Measurements from ENCODE around the gene VAT1L. TPM values are rescaled to one million over a fixed set of nuclear protein-coding genes. Genes with fewer than 3 reads are reported as not detected.
"Not testable (repeated sequence)": the region's sequence is repeated elsewhere in the genome, so short reads cannot be mapped to it uniquely, and the experiment has no call there.

Gene VAT1L
- total RNA-seq, 3 donors from 2014 or later = 0.08 to 0.22 (median 0.11) TPM

DNA sequence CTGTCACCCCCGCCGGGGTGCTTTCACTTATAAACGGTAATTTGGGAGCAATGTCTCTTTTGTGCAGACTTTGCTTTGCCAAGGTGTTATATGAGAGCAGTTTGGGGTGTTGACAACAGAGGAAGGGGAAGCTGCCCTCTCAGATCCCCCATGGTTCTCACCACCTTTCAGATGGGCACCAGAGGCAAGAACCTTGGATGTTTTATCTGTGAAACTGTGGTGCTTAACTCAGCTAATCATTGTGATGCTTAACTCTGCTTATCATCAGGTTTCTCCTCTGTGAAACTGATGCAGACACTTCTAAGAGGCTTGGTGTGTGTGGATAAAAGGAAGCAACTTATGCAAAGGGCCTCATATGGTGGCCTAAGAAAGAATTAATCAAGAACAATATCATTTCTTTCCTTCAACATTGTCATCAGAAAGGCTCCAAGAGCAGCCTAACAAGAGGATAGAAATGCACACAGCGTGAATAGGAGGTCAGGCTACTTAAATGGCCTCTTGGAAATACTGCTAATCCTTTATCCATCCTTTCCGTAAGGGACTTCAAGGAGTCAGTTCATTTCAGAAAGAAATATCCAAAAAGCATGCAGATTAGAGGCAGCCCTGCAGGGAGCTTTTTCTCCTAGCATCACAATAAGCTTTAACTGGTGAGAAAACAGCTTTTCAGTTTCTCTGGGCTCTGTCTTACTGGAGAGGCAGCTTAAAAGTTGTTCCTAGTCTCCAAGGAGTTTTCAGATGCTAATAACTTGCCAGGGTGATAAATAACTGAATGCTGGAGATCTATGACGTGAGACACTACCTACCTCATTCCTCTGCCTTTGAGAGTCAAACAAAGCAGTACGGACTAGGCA, 178.9 kb downstream of the VAT1L start:
- DNase-seq (no peak), ATAC-seq (no peak)
- no peaks in the 10 kb centered on the region for H3K4me1 Mint-ChIP-seq (ENCODE audit: low read depth)
- no peaks in the 10 kb centered on the region for H3K36me3 Mint-ChIP-seq (ENCODE audit: insufficient read depth)
- no peak overlapping the region for H3K4me3 Mint-ChIP-seq
- H3K9me3 Mint-ChIP-seq = no peaks in the 10 kb centered on the region
- peaks cover 29% of the 10 kb centered on the region for H3K27me3 Mint-ChIP-seq (ENCODE audit: low read depth)

DNA sequence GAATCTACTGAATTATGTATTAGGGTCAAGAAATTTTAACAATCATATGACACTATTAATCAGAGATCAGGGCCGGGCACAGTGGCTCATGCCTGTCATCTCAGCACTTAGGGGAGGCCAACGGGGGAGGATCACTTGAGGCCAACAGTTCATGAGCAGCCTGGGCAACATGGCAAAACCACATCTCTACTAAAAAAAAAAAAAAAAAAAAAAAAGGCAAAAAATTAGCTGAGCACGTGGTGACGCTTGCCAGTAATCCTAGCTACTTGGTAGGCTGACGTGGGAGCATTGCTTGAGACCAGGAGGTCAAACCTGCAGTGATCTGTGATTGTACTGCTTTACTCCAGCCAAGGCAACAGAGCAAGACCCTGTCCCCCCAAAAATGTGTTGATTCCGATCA, 181.5 kb downstream of the VAT1L start:
- peaks cover 14% of the 10 kb centered on the region for H3K27me3 Mint-ChIP-seq (ENCODE audit: low read depth)
- no peaks in the 10 kb centered on the region for H3K4me1 Mint-ChIP-seq (ENCODE audit: low read depth)
- H3K4me3 Mint-ChIP-seq = no peak overlapping the region
- no peaks in the 10 kb centered on the region for H3K36me3 Mint-ChIP-seq (ENCODE audit: insufficient read depth)
- DNase-seq (no peak), ATAC-seq (no peak)
- H3K9me3 Mint-ChIP-seq = no peaks in the 10 kb centered on the region

DNA sequence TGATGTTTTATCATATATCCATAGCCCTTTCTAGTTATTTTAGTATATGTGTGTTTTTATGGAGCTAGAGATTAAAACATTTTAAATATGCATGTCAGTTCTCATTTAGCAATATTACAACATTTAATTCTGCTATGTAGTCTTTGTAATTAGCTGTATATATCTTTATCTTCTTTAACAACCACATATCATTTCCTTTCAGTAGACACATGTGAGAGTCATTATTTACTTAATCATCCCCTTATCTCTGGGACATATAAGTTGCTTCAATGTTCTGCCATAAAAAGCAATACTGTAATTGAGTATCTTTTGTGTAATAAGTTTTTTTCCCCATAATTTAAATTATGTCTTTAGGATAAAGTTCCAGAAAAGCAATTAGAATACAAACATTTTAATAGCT, 182.0 kb downstream of the VAT1L start:
- ATAC-seq = no peak
- Mint-ChIP-seq H3K4me3 (no peak overlapping the region), H3K27me3 (ENCODE audit: low read depth) (peaks cover 15% of the 10 kb centered on the region), H3K4me1 (ENCODE audit: low read depth) (no peaks in the 10 kb centered on the region), H3K36me3 (ENCODE audit: insufficient read depth) (no peaks in the 10 kb centered on the region), H3K9me3 (no peaks in the 10 kb centered on the region)
- DNase-seq = no peak

DNA sequence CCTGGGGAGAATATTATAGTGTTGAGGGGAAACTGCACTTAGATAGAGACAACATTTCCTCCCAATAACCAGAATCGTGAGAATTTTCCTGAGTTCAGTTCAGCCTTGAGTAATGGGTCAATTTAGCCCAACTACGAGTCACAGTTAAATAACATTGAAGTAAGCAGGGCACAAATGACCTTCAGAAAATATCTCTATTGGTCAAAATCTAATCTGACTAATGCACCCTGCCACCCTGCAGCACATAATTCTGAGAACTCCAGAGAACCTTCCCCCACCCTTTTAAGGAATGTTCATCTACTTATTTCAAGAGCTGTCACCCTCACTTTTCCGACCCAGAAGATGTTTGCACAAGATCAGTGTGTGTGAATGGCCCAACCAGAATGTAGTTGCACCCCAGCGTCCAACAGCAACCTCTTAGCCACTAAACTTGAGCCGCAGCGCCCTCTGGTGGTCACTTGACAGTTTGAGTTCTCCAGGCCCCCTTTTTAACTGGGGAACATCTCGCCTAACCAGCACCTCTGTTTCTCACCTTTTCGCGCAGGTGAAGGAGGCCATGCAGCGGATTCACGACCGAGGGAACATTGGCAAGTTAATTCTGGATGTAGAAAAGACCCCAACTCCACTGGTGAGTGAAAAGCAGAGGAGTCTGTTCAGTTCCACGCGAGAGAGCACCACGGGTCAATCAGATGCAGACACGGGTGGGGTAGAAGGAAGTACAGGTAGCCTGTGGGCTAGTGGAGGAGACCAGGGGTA, 183.1 kb downstream of the VAT1L start:
- H3K9me3 Mint-ChIP-seq = no peaks in the 10 kb centered on the region
- ATAC-seq (peak; percentile 52 to 60), DNase-seq (peak; percentile 66)
- H3K4me3 Mint-ChIP-seq = no peak overlapping the region
- H3K36me3 Mint-ChIP-seq (ENCODE audit: insufficient read depth) = no peaks in the 10 kb centered on the region
- no peaks in the 10 kb centered on the region for H3K4me1 Mint-ChIP-seq (ENCODE audit: low read depth)
- peaks cover 10% of the 10 kb centered on the region for H3K27me3 Mint-ChIP-seq (ENCODE audit: low read depth)

DNA sequence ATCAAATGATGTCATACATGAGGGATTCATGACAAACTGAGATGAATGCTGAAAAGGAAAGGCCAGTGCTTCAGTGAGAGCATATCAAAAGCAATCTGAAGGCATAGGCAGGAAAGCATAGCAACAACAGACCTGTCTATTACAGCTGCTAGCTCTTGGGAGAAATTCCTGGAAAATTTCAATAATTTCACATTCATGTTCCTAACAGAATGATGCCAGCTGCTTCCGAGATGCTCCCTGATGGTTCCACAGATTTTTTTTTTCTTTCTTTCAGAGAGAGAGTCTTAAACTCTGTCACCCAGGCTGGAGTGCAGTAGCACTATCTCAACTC, 183.7 kb downstream of the VAT1L start:
- H3K9me3 Mint-ChIP-seq = no peaks in the 10 kb centered on the region
- no peak overlapping the region for H3K4me3 Mint-ChIP-seq
- no peaks in the 10 kb centered on the region for H3K36me3 Mint-ChIP-seq (ENCODE audit: insufficient read depth)
- no peaks in the 10 kb centered on the region for H3K4me1 Mint-ChIP-seq (ENCODE audit: low read depth)
- DNase-seq (no peak), ATAC-seq (no peak)
- H3K27me3 Mint-ChIP-seq (ENCODE audit: low read depth) = peaks cover 10% of the 10 kb centered on the region

DNA sequence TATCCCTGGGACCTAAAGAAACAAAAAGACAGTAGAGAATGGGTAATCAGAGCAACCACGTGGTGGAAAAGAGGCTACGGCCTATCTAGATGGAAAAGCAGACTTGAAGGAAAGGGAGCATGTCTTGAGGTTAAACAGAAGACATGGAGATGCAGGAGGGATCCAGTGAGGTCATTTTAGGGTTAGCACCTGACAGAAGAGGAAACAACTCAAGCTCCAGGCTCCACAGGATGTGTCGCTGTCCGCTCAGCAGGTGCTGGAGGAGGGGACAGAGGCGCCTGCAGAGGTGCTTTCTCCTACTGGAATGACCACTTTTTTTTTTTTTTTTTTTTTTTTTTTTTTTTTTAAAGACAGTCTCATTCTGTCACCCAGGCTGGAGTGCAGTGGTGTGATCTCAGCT, 186.5 kb downstream of the VAT1L start:
- H3K9me3 Mint-ChIP-seq = no peaks in the 10 kb centered on the region
- no peaks in the 10 kb centered on the region for H3K4me1 Mint-ChIP-seq (ENCODE audit: low read depth)
- no peaks in the 10 kb centered on the region for H3K36me3 Mint-ChIP-seq (ENCODE audit: insufficient read depth)
- DNase-seq (no peak), ATAC-seq (no peak)
- no peak overlapping the region for H3K4me3 Mint-ChIP-seq
- H3K27me3 Mint-ChIP-seq (ENCODE audit: low read depth) = peaks cover 11% of the 10 kb centered on the region

DNA sequence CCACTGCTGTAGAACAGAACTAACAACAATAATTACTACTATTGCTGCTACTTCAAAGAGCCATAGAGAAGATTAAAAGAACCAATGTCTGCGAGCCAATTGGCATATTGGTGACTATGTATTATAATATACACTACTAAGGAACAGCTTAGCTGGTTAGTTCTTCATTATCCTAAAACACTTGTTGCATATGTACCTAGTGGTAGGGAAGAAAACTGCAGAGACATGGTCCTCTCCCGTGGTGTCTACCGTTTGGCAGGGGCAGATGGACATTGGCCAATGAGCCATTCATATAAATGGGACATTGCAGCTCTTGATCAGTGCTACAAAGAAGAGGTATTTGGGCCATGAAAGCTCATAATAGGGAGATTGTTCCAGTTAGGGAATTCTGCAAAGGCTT, 187.6 kb downstream of the VAT1L start:
- no peaks in the 10 kb centered on the region for H3K36me3 Mint-ChIP-seq (ENCODE audit: insufficient read depth)
- DNase-seq (no peak), ATAC-seq (no peak)
- H3K4me1 Mint-ChIP-seq (ENCODE audit: low read depth) = no peaks in the 10 kb centered on the region
- H3K27me3 Mint-ChIP-seq (ENCODE audit: low read depth) = peaks cover 11% of the 10 kb centered on the region
- H3K4me3 Mint-ChIP-seq = no peak overlapping the region
- no peaks in the 10 kb centered on the region for H3K9me3 Mint-ChIP-seq

DNA sequence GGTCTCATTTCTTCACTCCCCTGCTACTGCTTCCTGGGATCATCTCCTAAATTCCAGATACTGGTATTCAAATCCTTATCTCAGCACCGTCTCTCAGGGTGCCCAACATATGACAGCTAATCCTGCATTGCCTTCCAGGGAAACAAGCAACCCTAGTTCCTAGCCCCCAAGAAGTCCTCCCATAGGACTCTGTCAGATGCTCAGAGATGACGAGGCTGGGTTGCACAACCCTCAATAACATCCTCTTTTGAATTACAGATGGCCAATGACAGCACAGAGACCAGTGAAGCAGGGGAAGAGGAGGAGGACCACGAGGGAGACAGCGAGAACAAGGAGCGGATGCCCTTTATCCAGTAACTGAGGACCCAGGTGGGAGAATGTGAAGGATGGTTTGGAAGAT, 189.0 kb downstream of the VAT1L start:
- Mint-ChIP-seq H3K27me3 (ENCODE audit: low read depth) (peaks cover 7% of the 10 kb centered on the region), H3K36me3 (ENCODE audit: insufficient read depth) (no peaks in the 10 kb centered on the region), H3K4me3 (no peak overlapping the region), H3K9me3 (no peaks in the 10 kb centered on the region), H3K4me1 (ENCODE audit: low read depth) (no peaks in the 10 kb centered on the region)
- DNase-seq (no peak), ATAC-seq (no peak)

DNA sequence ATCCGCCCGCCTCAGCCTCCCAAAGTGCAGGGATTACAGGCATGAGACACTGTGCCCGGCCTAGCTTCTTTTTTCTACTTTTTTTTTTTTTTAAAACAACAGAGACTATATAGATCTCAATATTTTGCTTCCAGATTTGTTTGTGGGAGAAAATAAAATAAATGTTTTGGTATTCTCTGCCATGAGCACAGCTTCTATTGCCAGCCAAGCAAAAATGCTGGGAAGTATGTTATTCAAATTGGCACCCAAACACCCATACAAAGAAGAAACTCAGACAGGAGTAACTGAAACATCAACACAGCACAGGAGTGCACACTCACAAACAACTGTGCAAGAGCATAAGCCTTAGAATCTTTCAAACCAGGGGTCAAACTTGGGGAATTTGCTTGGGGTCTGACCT, 196.7 kb downstream of the VAT1L start:
- ATAC-seq (no peak), DNase-seq (no peak)
- Mint-ChIP-seq H3K27me3 (ENCODE audit: low read depth) (peaks cover 6% of the 10 kb centered on the region), H3K4me1 (ENCODE audit: low read depth) (no peaks in the 10 kb centered on the region), H3K4me3 (no peak overlapping the region), H3K36me3 (ENCODE audit: insufficient read depth) (no peaks in the 10 kb centered on the region), H3K9me3 (no peaks in the 10 kb centered on the region)

DNA sequence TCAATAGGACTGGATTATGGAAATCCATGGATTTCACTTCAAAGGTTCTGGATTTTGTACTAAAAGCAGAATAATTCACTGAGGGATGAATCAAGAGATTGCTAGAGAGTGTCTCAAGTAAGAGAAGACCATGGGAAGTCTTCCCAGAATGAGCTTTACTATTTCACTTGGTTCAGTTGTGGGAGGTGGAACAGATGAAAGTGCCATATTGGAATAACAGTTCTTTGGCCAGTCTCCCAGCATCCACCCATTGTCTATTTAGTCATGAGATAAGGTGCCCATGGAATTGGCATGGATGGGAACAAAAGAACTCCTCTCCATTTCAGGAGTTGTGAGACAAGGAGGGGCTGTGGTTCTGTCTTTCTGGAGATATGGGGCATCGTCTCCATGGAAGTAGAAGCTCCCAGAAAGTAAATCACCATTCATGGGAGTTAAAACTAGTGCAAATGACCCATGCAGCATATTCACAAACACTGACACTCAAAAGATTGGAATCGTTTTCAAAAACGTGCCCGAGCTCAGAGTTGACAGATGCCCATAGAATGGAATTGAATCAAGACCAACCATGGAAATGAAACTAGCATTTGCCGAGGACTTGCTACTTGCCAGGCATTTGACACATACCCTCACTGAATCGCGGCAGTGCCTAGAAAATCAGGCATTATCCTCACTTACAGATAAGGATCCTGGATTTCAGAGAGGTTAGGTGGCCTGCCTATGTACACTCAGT, 197.8 kb downstream of the VAT1L start:
- DNase-seq (no peak), ATAC-seq (no peak)
- Mint-ChIP-seq H3K4me1 (ENCODE audit: low read depth) (no peaks in the 10 kb centered on the region), H3K9me3 (no peaks in the 10 kb centered on the region), H3K4me3 (no peak overlapping the region), H3K27me3 (ENCODE audit: low read depth) (peaks cover 6% of the 10 kb centered on the region), H3K36me3 (ENCODE audit: insufficient read depth) (no peaks in the 10 kb centered on the region)

DNA sequence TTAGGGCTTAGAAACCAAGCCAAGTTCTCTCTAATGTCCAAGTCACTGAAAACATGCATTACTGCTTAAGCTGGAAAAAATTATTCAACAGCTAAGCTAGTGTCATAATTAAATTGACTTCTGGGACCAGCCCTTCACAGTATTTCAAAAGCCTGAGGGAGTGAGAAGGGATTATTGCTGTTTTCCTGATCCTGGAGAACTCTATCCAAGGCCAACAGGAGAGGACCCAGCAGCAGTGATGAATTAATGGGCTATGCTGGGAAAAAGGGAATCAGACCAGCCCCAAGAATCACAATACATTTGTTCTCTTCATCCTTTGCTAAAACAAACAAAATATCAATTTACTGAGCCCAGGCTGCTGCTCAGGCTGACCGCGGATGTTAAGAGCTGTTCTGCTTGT, 199.4 kb downstream of the VAT1L start:
- Mint-ChIP-seq H3K4me1 (ENCODE audit: low read depth) (no peaks in the 10 kb centered on the region), H3K27me3 (ENCODE audit: low read depth) (peaks cover 6% of the 10 kb centered on the region), H3K36me3 (ENCODE audit: insufficient read depth) (no peaks in the 10 kb centered on the region), H3K9me3 (no peaks in the 10 kb centered on the region), H3K4me3 (no peak overlapping the region)
- DNase-seq (no peak), ATAC-seq (no peak)

DNA sequence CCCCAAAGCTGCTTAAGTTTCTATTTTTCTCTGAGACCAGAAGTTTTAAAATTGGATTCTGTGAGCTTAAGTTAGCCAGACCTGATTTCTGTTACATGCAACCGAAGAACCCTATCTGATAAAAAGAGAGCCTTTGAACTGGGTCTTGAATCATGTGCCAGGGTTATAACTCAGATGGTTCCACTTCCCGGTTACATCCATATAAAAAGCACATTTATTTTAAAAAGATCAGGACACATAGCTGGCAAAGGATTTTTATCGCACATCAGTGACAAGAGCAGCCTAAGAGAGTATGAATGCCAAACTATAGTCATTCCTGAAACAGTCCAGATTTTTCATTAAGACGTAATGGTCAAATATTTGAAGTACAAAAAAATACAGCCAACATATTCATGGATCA, 201.5 kb downstream of the VAT1L start:
- Mint-ChIP-seq H3K36me3 (ENCODE audit: insufficient read depth) (no peaks in the 10 kb centered on the region), H3K4me1 (ENCODE audit: low read depth) (no peaks in the 10 kb centered on the region), H3K9me3 (no peaks in the 10 kb centered on the region), H3K4me3 (no peak overlapping the region), H3K27me3 (ENCODE audit: low read depth) (peaks cover 6% of the 10 kb centered on the region)
- no peak for DNase-seq
- no peak for ATAC-seq

DNA sequence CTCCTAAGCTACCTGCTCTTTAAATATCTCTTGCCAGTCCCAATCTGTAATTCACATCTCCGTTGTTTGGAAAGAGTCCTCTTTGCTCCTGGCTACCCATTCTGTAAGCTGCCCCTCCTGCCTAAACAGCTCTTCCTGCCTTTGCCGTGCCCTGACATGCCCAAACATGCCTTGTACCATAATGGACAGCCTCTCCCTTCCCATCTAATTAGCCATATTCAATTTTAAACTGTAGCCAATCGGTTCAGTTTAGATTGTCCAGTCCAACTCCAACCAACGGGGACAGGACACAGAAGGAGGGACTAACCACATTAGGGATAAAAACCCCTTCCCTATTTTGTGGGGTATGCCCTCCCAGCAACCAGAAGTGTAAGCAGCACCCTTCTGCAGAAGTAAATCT, 203.3 kb downstream of the VAT1L start:
- Mint-ChIP-seq H3K27me3 (ENCODE audit: low read depth) (peaks cover 6% of the 10 kb centered on the region), H3K4me1 (ENCODE audit: low read depth) (no peaks in the 10 kb centered on the region), H3K36me3 (ENCODE audit: insufficient read depth) (no peaks in the 10 kb centered on the region), H3K9me3 (peaks cover 11% of the 10 kb centered on the region), H3K4me3 (no peak overlapping the region)
- DNase-seq = no peak
- no peak for ATAC-seq

DNA sequence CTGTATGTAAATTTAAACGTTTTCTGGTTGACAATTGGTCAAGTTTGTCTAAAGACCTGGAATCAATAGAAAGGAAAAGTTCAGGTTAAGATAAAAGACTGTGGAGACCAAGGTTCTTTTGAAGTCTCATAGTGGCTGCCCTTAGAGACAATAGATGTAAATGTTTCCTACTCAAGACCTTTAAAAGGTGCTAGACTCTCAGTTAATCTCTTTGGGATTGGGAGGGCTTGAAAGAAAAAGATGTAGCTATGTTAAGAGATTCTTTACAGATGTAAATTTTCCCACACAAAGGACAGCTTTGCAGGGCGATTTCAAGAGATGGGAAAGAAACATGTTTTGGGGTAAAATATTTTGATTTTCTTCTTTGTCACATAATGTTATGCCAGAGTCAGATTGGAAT, 204.0 kb downstream of the VAT1L start:
- ATAC-seq; H3K36me3 Mint-ChIP-seq (ENCODE audit: insufficient read depth); H3K27me3 Mint-ChIP-seq (ENCODE audit: low read depth); DNase-seq; H3K4me1 Mint-ChIP-seq (ENCODE audit: low read depth); H3K4me3 Mint-ChIP-seq: not testable (repeated sequence)
- H3K9me3 Mint-ChIP-seq = peaks cover 14% of the 10 kb centered on the region
